ENCODE results near the gene CSTB.
A peak's percentile ranks its signal among the peaks of the same experiment; 100 is the strongest.

CSTB gene

GRCh38 chr21:43789276-43790009 lies 13.3 kb upstream of the CSTB start, which contains the start of gene RRP1:
RRP1 (plus strand) TSS chr21:43789577; CDS start chr21:43789630, 53 bp downstream.
- peak; percentile 96 for TF ChIP-seq CTCF (IDR thresholded peaks at IDR 0.05)
- peak; percentile 97 for DNase-seq
- H3K27me3 Mint-ChIP-seq (ENCODE audit: low read depth, poor library complexity): peaks cover 8% of the 10 kb centered on the region
- peaks cover 20% of the 10 kb centered on the region for H3K4me1 Mint-ChIP-seq
- H3K36me3 Mint-ChIP-seq (ENCODE audit: low read depth): peaks cover 24% of the 10 kb centered on the region
- H3K27ac Mint-ChIP-seq: peak within 1 kb of the TSS; percentile 95
- peaks cover 4% of the 10 kb centered on the region for H3K9me3 Mint-ChIP-seq
- H3K4me3 Mint-ChIP-seq: peak within 1 kb of the TSS; percentile 98

DNA sequence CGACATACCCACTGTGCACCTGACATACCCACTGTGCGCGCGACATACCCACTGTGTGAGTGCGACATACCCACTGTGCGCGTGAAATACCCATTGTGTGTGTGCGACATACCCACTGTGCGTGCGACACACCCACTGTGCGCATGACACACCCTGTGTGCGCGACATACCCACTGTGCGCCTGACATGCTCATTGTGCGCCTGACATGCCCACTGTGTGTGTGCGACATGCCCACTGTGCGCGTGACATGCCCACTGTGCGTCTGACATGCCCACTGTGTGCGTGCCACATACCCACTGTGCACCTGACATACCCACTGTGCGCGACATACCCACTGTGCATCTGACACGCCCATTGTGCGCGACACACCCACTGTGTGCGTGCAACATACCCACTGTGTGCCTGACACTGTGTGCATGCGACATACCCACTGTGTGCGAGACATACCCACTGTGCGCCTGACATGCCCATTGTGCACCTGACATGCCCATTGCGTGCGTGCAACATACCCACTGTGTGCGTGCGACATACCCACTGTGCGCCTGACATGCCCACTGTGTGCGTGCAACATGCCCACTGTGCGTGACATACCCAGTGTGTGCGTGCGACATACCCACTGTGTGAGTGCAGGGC lies 10.8 kb upstream of the CSTB start:
- H3K4me1 Mint-ChIP-seq: peaks cover 17% of the 10 kb centered on the region
- H3K27me3 Mint-ChIP-seq (ENCODE audit: low read depth, poor library complexity): peaks cover 21% of the 10 kb centered on the region
- no peak overlapping the region for H3K27ac Mint-ChIP-seq
- H3K36me3 Mint-ChIP-seq (ENCODE audit: low read depth): peaks cover 11% of the 10 kb centered on the region
- no peak for DNase-seq
- no peak for TF ChIP-seq CTCF (IDR thresholded peaks at IDR 0.05)
- H3K9me3 Mint-ChIP-seq: peaks cover 4% of the 10 kb centered on the region
- H3K4me3 Mint-ChIP-seq: no peak overlapping the region

- Mint-ChIP-seq H3K27me3 (ENCODE audit: low read depth, poor library complexity) (peaks cover 21% of the 10 kb centered on the region), H3K4me3 (no peak overlapping the region), H3K4me1 (peaks cover 14% of the 10 kb centered on the region), H3K36me3 (ENCODE audit: low read depth) (peaks cover 8% of the 10 kb centered on the region), H3K27ac (peak overlapping the region; percentile 39), H3K9me3 (peaks cover 4% of the 10 kb centered on the region)
- DNase-seq: no peak
- TF ChIP-seq CTCF (IDR thresholded peaks at IDR 0.05): no peak
Observed at GRCh38 chr21:43786300-43786806, 10.2 kb upstream of the CSTB start.

DNA sequence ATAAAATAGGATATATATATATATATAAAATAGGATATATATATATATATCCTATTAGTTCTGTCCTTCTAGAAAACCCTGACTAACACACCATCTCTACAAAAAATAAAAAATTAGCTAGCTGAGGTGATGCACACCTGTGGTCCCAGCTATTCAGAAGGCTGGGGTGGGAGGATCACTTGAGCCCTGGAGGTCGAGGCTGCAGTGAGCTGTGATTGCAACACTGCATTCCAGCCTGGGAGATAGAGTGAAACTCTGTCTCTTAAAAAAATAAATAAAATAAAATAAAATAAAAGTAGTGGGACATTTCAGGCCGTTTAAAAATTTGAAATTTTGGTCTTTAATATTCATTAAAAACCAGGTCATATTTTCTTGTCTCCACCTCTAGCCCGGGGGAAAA lies 9.0 kb upstream of the CSTB start:
- Mint-ChIP-seq H3K9me3 (peaks cover 4% of the 10 kb centered on the region), H3K27ac (no peak overlapping the region), H3K4me3 (no peak overlapping the region), H3K27me3 (ENCODE audit: low read depth, poor library complexity) (peaks cover 29% of the 10 kb centered on the region), H3K36me3 (ENCODE audit: low read depth) (no peaks in the 10 kb centered on the region), H3K4me1 (peaks cover 3% of the 10 kb centered on the region)
- TF ChIP-seq CTCF (IDR thresholded peaks at IDR 0.05): no peak
- DNase-seq: no peak

GRCh38 chr21:43783098-43783700 lies 7.1 kb upstream of the CSTB start:
- Mint-ChIP-seq H3K36me3 (ENCODE audit: low read depth) (no peaks in the 10 kb centered on the region), H3K9me3 (peaks cover 4% of the 10 kb centered on the region), H3K27ac (no peak overlapping the region), H3K4me1 (peaks cover 10% of the 10 kb centered on the region), H3K27me3 (ENCODE audit: low read depth, poor library complexity) (peaks cover 34% of the 10 kb centered on the region), H3K4me3 (no peak overlapping the region)
- DNase-seq: no peak
- TF ChIP-seq CTCF (IDR thresholded peaks at IDR 0.05): no peak
